ENCODE measurements around the gene ZNF618.
"Not testable (repeated sequence)": the region's sequence is repeated elsewhere in the genome, so short reads cannot be mapped to it uniquely, and the experiment has no call there.

Gene ZNF618

DNA sequence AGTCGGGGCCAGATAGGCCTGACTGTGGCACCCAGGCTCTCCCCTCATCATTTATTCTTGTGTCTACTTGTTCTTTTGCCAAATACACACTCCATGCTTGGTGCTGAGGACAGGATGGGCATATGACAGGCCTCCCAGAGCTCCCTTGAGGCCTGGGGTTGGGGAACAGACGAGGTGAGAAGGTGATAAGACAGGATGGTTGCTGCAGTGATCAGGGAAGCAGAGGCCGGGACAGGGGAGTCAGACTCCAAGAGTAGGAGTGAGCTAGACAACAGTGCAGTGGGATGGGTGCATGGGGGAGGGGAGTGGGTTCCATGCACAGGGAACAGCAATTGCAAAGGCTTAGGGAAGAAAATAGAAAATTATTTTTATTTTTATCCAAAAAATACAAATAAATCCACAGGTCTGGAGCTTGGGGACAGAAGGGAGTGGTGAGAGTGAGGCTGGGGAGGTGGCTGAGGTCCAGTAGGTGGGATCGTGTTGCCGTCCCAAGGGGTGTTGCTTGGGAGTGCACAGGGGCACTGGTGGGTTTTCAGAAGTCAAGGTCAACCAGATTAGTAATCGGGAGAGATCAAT is 205.4 kb downstream of the ZNF618 start:
- DNase-seq (ENCODE audit: low read depth in 2 of 2): no peak

DNA sequence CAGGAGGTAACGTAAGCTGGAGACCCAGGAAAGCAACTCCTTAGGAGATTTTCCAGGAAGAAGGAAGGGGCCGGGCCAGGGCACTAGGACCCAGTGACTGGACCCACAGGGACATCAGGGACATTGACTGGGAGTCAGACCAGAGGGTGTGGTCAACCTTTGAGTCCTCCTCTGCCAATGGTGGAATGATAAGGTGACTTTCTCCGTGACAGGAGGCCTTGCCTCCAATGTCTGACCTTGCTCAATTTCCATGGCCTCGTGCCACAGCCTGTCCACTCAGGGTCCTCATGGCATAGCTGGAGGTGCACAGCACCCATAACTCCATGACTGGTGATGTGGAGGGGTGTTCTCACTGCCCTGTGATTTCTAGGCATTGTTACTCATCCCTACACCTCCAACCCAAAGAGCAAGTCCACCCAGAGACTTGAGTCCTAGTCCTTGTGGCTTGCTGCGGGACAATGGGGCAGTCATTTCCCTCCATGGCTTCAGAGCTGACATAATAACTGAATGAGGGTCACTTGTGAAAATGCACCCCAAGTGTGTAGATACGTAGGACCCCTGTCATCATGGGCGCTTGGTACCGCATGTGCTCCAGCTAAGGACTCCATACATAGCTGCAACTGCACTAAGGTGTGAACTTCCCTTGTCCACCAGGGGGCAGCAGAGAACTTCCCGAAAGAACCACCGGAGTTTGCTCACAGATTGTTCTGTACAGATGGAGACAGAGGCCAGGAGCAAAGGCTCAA is 206.1 kb downstream of the ZNF618 start:
- DNase-seq (ENCODE audit: low read depth in 2 of 2): peak; percentile 66 to 76

DNA sequence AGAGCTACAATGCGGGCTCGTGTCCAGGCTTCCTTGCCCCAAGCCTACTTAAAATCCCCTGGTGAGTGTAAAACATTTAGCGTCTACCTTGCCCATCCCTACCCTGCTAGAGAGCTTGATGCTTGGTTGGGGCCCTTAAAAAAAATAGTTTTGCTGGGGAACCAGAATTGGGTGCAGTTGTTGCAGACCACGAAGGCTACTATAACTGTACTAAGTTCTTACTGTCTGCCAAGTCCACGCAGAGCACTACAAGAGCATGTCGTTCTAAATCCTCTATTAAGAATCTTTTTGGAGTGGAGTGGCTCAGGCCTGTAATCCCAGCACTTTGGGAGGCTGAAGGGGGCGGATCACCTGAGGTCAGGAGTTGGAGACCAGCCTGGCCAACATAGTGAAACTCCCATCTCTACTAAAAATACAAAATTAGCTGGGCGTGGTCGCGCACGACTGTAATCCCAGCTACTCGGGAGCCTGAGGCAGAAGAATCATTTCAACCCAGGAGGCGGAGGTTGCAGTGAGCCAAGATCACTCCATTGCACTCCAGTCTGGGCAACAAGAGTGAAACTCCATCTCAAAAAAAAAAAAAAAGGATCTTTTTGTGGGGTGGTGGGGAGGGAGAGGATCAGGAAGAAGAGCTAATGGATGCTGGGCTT is 206.8 kb downstream of the ZNF618 start:
- not testable (repeated sequence) for DNase-seq (ENCODE audit: low read depth in 2 of 2)

DNA sequence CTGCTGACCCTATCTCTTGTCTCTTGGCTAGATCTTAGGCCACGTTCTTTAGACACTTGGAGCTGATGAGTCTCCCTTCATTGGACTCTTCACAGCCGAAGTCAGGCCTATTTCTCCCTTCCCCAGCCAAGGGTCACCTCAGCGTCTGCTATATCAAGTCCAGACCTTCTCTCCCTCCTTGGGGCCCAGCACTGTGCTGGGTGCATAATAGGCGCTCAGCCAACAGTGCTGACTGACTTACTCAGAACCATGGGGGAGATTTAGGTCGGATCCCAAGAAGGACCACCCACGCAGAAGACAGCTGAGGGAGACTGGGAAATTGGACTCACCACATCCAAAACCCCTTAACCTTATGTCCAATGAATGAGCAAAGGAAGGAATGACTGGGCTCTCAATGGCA is 207.6 kb downstream of the ZNF618 start:
- DNase-seq (ENCODE audit: low read depth in 2 of 2): no peak

DNA sequence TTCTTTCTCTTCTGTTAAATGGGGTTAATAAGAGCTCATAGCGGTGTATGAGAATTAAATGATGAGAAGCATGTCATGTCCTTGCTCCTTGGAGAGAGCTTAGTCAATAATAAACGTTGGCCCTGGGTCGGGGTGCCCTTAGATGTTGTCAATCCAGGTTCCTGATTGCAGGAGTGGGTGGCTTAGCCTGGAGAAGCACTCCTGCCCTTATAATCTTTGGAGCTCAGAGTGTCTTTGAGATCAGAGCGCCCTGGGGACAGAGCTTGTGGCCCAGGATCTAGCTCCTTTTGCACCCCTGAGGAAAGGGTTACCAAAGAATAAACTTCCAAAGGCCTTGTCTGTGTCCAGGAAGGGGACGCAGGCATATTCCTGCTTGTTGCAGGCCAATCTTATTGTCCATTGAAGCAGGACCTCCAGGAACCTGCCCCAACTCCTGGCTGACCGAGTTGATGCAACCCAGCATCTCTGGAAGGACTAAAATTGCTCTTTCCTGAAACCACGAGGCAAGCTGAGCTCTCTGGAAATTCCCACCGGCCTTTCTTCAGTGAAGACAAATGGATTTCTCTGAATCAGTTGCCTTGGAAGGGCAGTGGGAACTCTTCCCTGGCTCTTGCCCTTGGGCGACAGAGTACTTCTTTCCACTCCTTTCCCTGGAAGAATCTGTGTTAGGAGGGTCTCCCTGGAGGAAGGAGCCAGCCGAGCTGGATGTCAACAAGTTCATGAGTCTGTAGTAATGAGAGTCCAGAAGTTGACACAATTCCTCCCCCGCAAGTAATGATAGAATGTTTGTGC is 208.4 kb downstream of the ZNF618 start:
- DNase-seq (ENCODE audit: low read depth in 2 of 2): no peak

DNA sequence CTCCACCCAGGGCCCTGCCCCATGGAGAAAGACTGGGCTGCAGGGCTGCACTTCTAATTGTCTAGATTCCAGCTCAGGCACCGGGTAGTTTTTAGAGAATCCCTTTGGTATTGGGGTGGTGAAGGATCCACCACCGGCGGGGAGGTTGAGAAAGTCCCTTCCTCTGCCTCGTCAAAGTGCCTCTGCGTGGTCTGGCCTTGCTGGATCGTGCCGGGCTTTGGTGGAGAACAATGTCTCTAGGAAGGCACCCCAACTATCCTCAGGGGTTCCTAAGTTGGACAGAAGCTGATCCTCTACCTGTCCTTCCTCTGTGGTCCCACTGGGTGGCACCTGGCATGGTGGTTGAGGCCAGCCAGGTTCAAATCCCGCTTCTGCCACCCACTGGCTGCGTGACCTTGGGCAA is 209.3 kb downstream of the ZNF618 start:
- no peak for DNase-seq (ENCODE audit: low read depth in 2 of 2)

DNA sequence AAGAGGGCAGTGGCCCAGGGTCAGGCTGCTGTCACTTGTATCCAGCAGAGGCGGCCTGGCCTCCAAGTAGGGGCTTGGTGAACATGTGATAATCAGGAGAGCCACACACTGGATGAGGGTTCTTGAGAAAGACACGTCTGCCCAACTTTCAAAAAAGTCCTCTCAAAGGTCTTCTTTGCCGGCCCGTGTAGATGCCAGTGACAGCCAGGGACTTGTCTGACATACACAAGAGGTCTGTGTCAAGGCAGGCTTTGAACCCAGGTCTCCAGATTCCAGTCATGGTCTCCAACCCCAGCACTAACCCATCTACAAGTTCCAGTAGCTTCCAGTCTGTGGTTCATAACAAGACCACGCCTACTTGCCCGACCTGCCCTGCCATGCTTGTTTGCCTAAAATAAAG is 209.9 kb downstream of the ZNF618 start:
- DNase-seq (ENCODE audit: low read depth in 2 of 2): no peak

DNA sequence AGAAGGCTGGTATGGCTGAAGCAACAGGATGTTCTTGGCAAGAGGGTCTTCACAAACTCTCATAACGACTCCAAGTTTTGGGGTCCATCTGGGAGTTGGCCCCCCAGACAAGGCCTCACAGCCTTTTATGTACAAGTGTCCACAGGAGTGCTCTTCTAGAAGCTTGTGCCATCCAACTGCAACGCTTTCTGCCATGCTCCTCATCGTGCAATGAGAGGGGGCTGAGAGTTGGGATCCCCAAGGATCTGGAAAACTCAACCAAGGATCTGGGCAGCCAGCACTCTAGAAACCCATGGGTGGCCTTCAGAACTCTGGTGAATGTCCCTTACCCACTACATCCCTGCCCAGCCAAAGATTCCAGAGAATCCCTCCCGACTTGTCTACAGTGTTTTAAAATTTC is 210.5 kb downstream of the ZNF618 start:
- DNase-seq (ENCODE audit: low read depth in 2 of 2): no peak

DNA sequence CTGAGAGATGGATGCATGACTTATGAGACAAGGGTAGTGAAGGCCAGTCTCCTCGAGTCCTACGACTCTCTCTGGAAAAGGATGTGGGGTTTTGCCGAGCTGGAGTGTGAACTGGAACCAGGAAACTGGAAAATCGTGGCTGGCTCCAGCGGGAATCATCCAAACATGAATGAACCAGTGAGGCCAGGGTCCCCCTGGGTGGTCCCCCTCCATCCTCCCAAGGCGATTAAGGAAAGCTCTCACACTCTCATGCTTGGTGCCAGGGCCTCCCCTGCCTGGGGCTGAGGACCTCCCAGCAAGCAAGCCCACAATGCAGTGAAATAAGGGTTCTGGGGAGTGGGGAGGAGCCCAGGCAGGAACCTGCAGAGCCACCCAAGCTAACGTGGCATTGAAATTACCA is 211.6 kb downstream of the ZNF618 start:
- DNase-seq (ENCODE audit: low read depth in 2 of 2): no peak

DNA sequence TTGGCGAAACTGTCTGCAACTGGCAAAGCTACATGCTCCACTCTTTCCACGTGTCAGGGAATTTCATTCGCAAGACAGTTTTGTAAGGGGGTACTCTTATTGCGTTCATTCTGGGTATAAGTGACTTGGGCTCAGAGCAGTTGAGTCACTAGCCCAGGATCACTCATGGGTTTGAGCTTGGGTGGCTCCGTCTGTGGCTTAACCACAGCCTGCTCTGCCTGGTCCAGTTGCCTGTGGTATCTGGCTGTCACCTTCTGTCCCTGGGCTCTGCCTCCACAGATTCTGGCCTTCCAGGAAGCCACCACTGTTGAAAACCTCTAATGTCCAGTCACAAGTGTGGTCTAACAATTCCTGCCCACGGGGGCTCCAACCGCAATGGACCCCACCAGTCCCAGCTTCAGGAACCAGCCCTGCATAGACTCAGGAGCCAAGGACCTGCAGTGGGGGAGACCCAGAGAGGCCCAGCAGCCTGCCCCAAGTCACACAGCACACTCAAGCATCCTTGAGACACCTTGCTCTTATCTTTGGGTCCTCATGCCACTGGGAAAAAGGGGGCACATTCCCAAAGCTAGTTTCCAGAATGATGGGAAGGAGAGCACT is 212.6 kb downstream of the ZNF618 start:
- DNase-seq (ENCODE audit: low read depth in 2 of 2): no peak

DNA sequence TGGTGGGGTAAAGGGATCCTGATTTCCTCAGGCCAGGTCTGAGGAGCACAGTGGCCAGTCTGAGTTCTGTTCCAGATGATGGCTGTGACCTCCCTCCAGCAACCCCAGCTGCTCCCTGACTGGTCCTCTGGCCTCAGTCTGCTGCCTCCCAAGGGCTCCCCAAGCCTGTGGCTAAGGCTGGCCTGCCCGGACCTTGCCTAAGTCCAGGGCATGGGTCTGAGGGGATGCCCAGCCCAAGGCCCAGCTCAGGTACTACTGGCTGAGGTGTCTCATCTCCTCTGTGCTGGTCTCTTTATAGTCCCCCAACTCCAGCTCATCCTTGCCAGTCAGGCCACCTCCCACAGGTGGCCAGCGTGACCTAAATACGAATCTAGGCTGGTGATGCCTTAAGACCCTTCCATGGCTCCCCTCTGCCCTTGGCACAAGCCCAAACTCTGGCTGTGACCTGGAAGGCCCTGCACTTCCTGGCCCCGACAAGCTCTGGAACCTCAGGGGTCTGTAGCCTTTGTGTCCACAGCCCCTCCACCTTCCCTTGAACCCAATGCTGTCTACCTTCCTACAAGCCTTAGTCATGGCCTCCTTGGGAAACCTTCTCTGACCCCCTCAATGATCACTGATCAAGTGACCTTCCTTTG is 213.2 kb downstream of the ZNF618 start:
- no peak for DNase-seq (ENCODE audit: low read depth in 2 of 2)

DNA sequence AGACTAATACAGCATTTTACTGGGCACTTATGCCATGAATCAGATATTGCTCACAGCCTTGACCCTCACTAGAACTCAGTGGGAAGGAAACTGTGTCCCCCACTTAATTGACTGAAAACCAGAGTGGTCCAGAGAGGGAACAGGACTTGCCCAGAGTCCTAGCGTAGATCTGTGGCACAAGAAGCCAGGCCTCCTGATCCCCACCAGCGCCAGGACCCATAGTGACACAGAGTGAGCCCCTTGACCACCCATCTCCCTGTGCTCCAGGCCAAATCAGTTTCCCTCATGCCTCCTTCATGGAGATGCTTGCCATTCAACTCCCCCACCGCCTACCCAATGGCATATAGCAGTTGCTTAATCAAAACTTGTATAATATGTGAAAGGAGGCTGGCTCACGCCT is 214.7 kb downstream of the ZNF618 start:
- no peak for DNase-seq (ENCODE audit: low read depth in 2 of 2)

DNA sequence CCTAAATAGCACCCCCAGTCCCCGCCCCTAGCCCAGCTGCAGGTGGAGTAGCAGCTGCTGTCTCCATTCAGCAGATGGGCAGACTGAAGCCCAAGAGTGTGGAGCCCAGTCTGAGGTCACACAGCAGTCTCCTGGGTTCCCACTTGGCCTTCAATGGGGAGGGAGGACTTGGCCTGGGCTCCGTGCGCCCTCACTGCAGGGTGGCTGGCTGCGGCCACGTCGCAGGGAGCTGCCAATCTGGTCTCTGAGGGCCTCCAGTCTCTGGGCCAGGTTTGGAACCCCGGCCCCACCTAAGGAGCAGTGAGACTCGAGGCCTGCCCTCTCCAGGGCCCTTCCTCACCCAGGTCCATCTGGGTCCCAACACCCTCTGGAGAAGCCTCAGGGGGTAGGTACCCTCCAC is 215.6 kb downstream of the ZNF618 start:
- DNase-seq (ENCODE audit: low read depth in 2 of 2): no peak

DNA sequence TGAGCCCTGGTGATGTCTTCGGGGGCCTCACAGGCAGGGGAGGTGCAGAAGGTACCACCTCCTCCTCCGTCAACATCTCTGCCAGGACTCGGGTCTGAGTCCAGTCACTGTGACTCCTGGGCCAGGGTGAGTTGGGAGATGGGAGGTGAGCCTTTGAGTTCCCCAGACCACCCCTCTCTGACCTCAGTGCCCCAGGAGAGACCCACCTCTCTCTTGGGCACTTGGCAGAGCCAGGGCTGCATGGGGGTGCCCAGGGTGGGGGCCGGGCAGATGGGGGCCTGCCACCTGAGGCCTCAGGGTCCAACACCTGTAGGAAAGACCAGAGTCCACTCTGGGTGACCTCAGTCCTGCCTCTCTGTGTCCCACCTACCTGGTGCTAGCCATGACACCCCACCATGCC is 216.2 kb downstream of the ZNF618 start:
- DNase-seq (ENCODE audit: low read depth in 2 of 2): no peak

DNA sequence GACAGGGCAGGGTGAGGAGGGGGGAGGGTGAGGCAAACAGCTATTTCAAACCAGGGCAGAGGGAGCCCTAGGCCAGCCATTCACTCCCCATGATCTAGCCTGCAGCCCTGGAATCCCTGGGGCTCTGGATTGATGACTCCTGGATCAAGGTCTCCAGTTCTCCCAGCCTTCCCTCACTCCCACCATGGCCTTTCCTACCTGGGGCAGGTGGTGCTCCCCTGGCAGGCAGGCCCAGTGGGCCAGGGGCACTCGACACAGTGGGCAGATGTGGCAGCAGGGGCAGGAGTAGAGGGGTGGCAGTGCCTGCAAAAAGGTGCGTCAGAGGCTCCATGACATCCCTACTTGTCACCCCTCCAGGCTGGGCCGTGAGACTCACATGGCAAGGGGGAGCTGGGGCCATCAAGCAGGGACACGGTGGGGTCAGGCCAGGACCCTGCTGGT is 216.9 kb downstream of the ZNF618 start:
- no peak for DNase-seq (ENCODE audit: low read depth in 2 of 2)

DNA sequence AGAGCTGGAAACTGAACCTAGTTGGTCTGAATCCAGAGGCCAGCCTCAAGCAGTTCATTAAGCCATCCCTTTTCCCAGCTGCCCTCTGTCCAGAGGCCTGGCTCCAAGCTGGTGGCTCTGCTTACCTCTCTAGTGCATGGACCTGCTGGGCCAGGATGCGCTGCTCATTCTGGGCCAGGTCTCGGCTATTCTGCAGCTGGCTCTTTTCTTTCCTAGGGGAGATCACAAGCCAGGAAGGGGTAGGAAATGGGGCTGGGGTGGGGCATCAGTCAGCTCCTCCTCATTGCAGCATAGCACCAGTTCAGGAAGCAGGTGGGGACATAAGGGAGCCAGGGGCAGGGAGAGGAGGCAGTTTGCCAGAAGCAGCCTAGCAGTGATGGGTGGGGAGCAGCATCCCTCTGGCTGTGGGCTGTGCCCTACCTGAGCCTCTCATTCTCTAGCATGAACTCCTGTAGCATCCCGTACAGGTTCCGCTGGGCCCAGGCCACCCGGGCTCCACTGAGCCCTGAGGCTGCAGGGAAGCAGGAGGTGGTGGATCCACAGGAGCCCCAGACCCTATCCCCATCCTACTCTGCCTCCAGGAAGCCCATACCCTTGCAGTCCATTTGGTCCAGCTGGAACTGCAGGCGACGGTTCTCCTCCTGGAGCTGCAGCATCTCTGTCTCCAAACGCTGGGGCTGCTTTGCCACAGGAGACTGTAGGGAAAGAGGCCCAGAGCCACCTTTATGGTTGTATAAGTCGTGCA is 217.8 kb downstream of the ZNF618 start:
- DNase-seq (ENCODE audit: low read depth in 2 of 2): no peak

DNA sequence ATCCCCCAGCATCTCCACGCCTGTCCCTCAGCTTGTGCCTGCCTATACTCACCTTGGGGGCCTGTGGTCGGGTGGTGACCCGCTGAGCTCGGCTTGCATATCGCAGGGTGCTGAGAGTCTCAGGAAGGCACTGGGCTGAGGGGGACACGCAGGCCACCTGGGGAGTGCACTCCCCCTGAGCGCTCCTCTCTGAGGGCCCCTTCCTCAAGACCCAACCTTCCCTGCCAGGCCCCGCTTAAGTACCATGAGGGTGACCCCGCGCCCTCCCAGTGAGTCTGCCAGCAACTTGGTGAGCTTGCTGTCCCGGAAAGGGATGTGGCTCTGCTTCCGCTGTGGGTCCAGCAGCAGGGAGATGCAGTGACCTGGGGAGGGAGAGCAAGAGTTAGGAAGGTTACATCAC is 218.9 kb downstream of the ZNF618 start:
- DNase-seq (ENCODE audit: low read depth in 2 of 2): no peak

DNA sequence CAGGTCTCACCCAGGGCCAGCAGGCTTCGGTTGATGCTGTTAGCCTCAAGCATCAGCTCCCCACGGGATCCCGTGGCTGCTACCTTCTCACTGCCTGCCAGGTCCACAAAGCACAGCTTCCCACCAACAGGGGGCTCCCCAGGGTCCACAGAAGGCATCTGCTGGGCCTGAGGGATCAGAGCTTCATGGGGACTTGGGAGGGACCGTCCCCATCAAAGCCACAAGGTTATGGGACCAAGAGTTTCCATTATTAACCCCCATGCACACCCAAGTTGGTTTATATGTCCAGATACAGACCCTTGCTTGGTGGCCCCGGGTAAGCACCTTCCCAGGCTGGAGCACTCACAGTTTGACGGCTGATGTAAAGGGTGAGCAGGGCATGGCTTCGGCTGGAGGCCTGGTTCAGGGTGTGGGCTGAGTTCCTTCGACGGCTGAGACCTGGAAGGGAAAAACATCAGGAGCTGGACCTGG is 220.0 kb downstream of the ZNF618 start:
- DNase-seq (ENCODE audit: low read depth in 2 of 2): no peak

DNA sequence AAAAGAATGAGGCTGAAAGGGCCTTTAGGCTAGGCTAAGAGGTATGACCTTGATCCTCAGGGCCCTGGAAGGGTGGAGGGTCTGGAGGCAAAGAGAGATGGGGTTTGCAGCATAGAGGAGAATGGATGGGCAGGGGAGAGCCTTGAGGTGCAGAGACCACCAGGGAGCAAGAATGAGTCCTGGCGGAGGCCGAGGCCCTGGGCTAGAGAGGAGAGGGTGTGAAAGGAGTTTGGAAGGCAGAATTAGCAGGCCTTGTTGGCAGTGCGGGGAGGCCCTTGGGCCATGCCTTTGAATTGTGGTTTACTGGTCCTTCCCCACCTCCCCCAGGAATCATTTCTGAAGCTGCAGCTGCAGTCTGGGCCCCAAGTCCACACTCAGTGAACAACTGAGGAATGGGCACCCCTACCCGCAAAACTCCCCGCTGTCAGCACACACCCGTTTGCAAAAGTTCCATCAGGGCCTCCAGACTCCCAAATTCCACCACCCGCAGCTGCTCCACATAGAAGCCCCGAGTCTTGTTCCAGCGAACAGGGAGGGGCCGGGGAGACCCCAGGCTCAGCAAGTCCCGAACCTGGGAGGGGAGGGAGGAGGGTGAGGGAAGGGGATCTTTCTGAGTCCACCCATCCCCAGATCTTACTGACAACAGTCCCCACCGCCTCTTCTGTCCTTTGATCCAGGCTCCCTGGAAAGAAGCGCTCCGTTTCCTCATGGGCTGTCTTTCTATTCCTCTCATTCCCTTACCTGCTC is 220.9 kb downstream of the ZNF618 start:
- DNase-seq (ENCODE audit: low read depth in 2 of 2): no peak

DNA sequence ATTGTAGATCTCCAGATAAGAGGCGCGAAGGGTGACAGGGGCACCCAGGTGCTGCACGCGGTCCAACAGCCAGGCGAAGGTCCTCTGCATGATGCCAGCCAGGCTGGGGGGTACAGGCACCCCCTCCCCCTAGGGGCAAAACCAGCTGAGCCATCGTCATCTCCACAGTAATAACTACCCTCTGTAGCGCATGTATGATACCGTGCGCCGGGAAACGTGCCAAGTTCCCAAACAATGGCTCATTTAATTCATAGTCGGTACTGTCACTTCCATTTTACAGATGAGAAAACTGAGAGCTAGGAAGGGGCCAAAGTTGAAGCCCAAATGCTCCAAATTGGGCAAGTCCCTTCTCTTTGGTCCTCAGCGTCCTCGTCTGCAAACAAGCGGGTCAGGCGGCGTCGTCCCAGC is 221.5 kb downstream of the ZNF618 start:
- DNase-seq (ENCODE audit: low read depth in 2 of 2): no peak

All from stimulated activated CD4-positive, alpha-beta T cell treated with anti-CD3 and anti-CD28 coated beads, Interleukin-15, amount 100 ng/mL, for 48 hours (primary cell).